Mesendoderm (in vitro differentiated cells): ENCODE measurements around the gene ST3GAL2.

Experiments
- DNase-seq: peaks from one replicate; pipeline ENCODE4 v3.0.0; 2013
- H2AK5ac ChIP-seq: 2 replicates; pipeline ENCODE4 v1.6.1; 2013; ENCODE audit warnings: low read length, inconsistent platforms
- H2BK120ac ChIP-seq: 2 replicates; pipeline ENCODE4 v1.6.1; 2013; ENCODE audit warnings: low read depth, mild to moderate bottlenecking, low read length, moderate library complexity, mixed read lengths
- H2BK15ac ChIP-seq: replicated peaks from 2 replicates; pipeline ENCODE4 v1.6.1; 2013; ENCODE audit warnings: low read depth, mild to moderate bottlenecking, moderate library complexity
- H2BK5ac ChIP-seq: 2 replicates; pipeline ENCODE4 v1.6.1; 2013; ENCODE audit warnings: low read length, inconsistent platforms
- H3K18ac ChIP-seq: 2 replicates; pipeline ENCODE4 v1.6.1; 2013; ENCODE audit warnings: mild to moderate bottlenecking, low read length, mixed read lengths
- H3K23ac ChIP-seq: one replicate; pipeline ENCODE4 v1.6.1; 2013; ENCODE audit warnings: low read length
- H3K27ac ChIP-seq: 2 replicates; pipeline ENCODE4 v1.5.1; 2013; ENCODE audit warnings: low read depth, mild to moderate bottlenecking, inconsistent platforms, low read length, moderate library complexity
- H3K27me3 ChIP-seq: 2 replicates; pipeline ENCODE4 v1.6.1; 2013; ENCODE audit warnings: low read length, control low read depth, mild to moderate bottlenecking, inconsistent platforms; ENCODE audit not compliant: insufficient read depth, poor library complexity
- H3K36me3 ChIP-seq: 2 replicates; pipeline ENCODE4 v1.6.1; 2013; ENCODE audit warnings: low read length, inconsistent platforms; ENCODE audit not compliant: control insufficient read depth, insufficient read depth
- H3K4ac ChIP-seq: one replicate; pipeline ENCODE4 v1.6.1; 2013; ENCODE audit warnings: low read depth, mild to moderate bottlenecking, low read length, moderate library complexity
- H3K4me1 ChIP-seq: 2 replicates; pipeline ENCODE4 v1.6.1; 2013; ENCODE audit warnings: low read depth, low read length, inconsistent platforms; ENCODE audit not compliant: control insufficient read depth
- H3K4me2 ChIP-seq: 2 replicates; pipeline ENCODE4 v1.6.1; 2013; ENCODE audit warnings: low read length
- H3K4me3 ChIP-seq: 2 replicates; pipeline ENCODE4 v1.5.1; 2013; ENCODE audit warnings: mild to moderate bottlenecking, low read length
- H3K56ac ChIP-seq: one replicate; pipeline ENCODE4 v1.6.1; 2013; ENCODE audit warnings: low read length
- H3K79me1 ChIP-seq: 2 replicates; pipeline ENCODE4 v1.6.1; 2013; ENCODE audit warnings: low read length, inconsistent platforms
- H3K79me2 ChIP-seq: 2 replicates; pipeline ENCODE4 v1.6.1; 2013; ENCODE audit warnings: mild to moderate bottlenecking, low read length; ENCODE audit not compliant: control insufficient read depth, insufficient read depth
- H3K9ac ChIP-seq: 2 replicates; pipeline ENCODE4 v1.6.1; 2013; ENCODE audit warnings: low read length, inconsistent platforms
- H4K5ac ChIP-seq: one replicate; pipeline ENCODE4 v1.6.1; 2013; ENCODE audit warnings: low read length
- H4K8ac ChIP-seq: one replicate; pipeline ENCODE4 v1.6.1; 2013; ENCODE audit warnings: low read depth, mild to moderate bottlenecking, control low read depth, low read length, moderate library complexity
- WGBS: extraction: QIAGEN DNeasy Blood & Tissue Kit; methylation state at CpG from one replicate; pipeline ENCODE4 v1.1.7; 2013; ENCODE audit warnings: low lambda C conversion rate, missing lambda C conversion rate; ENCODE audit not compliant: insufficient coverage; ENCODE audit errors: extremely low coverage; 5-methylcytosine and 5-hydroxymethylcytosine counted together

ST3GAL2 gene

DNA sequence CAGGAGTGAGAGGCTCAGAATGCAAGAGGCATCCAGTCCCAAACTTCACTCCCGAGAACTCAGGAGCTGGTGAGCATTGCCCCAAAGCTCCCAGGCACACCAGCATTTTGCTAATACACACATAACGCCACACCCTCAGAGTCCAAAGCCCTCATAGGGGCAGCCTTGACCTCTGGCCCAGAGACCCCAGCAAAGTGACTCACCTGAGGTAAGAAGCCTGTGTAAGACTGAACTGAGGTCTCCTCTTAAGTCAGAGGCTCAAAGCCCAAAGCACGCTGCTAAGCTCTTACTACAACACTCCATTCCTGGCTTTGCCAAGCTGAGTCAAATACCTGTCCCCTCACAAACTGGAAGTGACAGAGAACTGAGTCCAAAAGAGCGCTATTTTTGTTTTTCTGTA, 16.4 kb downstream of the ST3GAL2 start:
- WGBS, result no CpG with 5 or more reads among the region's 4 CpGs
- Histone ChIP-seq H2BK15ac (no peak overlapping the region), H3K56ac (no peak overlapping the region), H3K4me3 (no peak overlapping the region), H3K4ac (no peak overlapping the region), H3K79me2 (peaks cover 66% of the 10 kb centered on the region), H3K4me1 (peaks cover 37% of the 10 kb centered on the region), H2AK5ac (no peak overlapping the region), H3K27ac (no peak overlapping the region), H3K27me3 (no peaks in the 10 kb centered on the region), H4K5ac (no peak overlapping the region), H3K23ac (no peak overlapping the region), H3K4me2 (no peak overlapping the region), H4K8ac (no peak overlapping the region), H2BK5ac (no peak overlapping the region), H2BK120ac (no peak overlapping the region), H3K36me3 (no peaks in the 10 kb centered on the region), H3K79me1 (peaks cover 47% of the 10 kb centered on the region), H3K9ac (no peak overlapping the region), H3K18ac (no peak overlapping the region)
- DNase-seq, result no peak

GRCh38 chr16:70421473-70422311, 17.2 kb downstream of the ST3GAL2 start:
- peaks cover 69% of the 10 kb centered on the region for H3K79me2 ChIP-seq
- H2BK15ac ChIP-seq, result no peak overlapping the region
- H3K4me3 ChIP-seq, result no peak overlapping the region
- WGBS, result no CpG with 5 or more reads among the region's 11 CpGs
- DNase-seq, result no peak
- H2BK5ac ChIP-seq, result no peak overlapping the region
- no peak overlapping the region for H3K27ac ChIP-seq
- peak overlapping the region; percentile 30 for H3K23ac ChIP-seq
- H3K79me1 ChIP-seq, result peaks cover 49% of the 10 kb centered on the region
- no peak overlapping the region for H2AK5ac ChIP-seq
- H3K4me2 ChIP-seq, result no peak overlapping the region
- H3K4me1 ChIP-seq, result peaks cover 36% of the 10 kb centered on the region
- H3K56ac ChIP-seq, result no peak overlapping the region
- no peak overlapping the region for H4K8ac ChIP-seq
- no peaks in the 10 kb centered on the region for H3K36me3 ChIP-seq
- H3K18ac ChIP-seq, result no peak overlapping the region
- no peak overlapping the region for H3K4ac ChIP-seq
- H2BK120ac ChIP-seq, result no peak overlapping the region
- H4K5ac ChIP-seq, result no peak overlapping the region
- H3K9ac ChIP-seq, result peak overlapping the region; percentile 15
- no peaks in the 10 kb centered on the region for H3K27me3 ChIP-seq

DNA sequence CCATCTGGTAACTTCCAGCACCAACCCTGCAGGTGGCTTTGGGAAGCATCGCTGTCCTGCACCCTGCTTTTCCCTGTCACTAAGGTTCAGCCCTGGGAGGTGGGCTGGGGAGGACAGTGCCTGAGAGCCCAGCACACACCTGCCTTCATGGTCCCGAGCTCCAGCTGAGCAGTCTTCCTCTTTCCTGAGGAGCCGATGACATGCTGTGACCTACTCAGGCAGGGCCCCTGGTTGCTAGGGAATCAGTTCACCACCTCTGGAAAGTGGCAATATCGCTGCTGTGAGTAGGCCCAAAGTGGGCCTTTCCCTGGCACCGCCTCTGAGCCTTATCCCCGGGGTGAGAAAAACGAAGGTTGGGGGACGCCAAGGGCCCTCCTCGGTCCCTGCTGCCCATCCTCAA, 17.9 kb downstream of the ST3GAL2 start:
- DNase-seq, result no peak
- no peak overlapping the region for H3K9ac ChIP-seq
- H3K27ac ChIP-seq, result no peak overlapping the region
- no peak overlapping the region for H3K4ac ChIP-seq
- peaks cover 71% of the 10 kb centered on the region for H3K79me2 ChIP-seq
- H3K4me3 ChIP-seq, result no peak overlapping the region
- H3K4me2 ChIP-seq, result no peak overlapping the region
- H3K36me3 ChIP-seq, result no peaks in the 10 kb centered on the region
- H3K56ac ChIP-seq, result no peak overlapping the region
- peak overlapping the region; percentile 37 for H3K23ac ChIP-seq
- H2AK5ac ChIP-seq, result no peak overlapping the region
- H2BK120ac ChIP-seq, result no peak overlapping the region
- H2BK5ac ChIP-seq, result peak overlapping the region; percentile 10
- WGBS, result no CpG with 5 or more reads among the region's 9 CpGs
- H3K4me1 ChIP-seq, result peaks cover 36% of the 10 kb centered on the region
- no peak overlapping the region for H3K18ac ChIP-seq
- no peak overlapping the region for H4K5ac ChIP-seq
- no peaks in the 10 kb centered on the region for H3K27me3 ChIP-seq
- H4K8ac ChIP-seq, result no peak overlapping the region
- peaks cover 52% of the 10 kb centered on the region for H3K79me1 ChIP-seq
- no peak overlapping the region for H2BK15ac ChIP-seq

DNA sequence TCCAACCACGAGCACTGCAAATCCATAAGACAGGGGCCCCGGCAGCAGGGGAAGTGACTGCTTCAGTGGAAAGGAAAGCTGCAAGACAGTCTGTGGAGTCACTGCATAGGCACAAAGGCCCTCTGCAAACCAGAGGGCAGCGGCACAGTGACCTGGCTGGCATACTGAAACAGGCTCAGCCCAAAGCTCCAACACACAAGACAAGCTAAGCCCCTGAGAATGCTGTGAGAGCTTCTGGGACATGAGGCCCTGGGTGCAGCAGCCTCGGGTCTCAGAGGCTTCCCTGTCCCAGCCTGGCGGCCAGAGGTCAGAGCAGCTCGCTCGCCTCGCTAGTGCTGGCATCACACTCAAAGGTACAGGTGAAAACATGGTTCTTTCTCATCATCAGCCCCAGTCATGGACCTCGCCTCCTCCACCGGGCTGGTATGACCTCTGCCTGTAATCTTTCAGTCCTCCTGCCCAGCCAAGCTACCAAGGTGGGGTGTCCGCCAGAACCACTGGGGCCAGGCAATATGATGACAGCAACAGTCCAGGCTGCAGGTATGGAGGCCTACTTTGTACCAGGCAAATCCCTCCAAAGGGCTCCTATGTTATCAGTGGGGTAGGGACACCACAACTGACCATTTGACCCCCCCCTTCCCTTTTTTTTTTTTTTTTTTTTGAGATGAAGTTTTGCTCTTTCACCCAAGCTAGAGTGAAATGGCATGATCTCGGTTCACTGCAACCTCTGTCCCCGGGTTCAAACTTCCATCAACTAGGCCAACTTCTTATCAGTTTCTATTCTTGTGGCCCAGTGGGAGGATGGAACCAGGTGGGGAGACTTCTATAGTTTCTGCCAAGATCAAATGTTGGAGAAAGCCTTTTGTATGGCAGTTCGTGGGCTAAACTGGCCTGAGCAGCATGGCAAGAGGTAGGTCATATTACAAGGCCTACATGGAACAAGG, 19.2 kb downstream of the ST3GAL2 start:
- Histone ChIP-seq H3K27me3 (no peaks in the 10 kb centered on the region), H2AK5ac (peak overlapping the region; percentile 43), H3K79me1 (peaks cover 47% of the 10 kb centered on the region), H3K27ac (no peak overlapping the region), H3K9ac (peak overlapping the region; percentile 21), H3K79me2 (peaks cover 57% of the 10 kb centered on the region), H2BK120ac (no peak overlapping the region), H4K8ac (no peak overlapping the region), H3K18ac (no peak overlapping the region), H2BK15ac (no peak overlapping the region), H2BK5ac (no peak overlapping the region), H3K4me1 (peaks cover 36% of the 10 kb centered on the region), H3K36me3 (no peaks in the 10 kb centered on the region), H3K56ac (peak overlapping the region; percentile 30), H3K4me3 (no peak overlapping the region), H3K4ac (no peak overlapping the region), H3K23ac (no peak overlapping the region), H3K4me2 (no peak overlapping the region), H4K5ac (no peak overlapping the region)
- DNase-seq, result no peak
- WGBS, result no CpG with 5 or more reads among the region's 14 CpGs

GRCh38 chr16:70418993-70419318, 19.9 kb downstream of the ST3GAL2 start:
- no peak overlapping the region for H3K4me3 ChIP-seq

More at GRCh38 chr16:70418993-70419318, 19.9 kb downstream of the ST3GAL2 start:
- Histone ChIP-seq H3K23ac (no peak overlapping the region), H4K8ac (no peak overlapping the region), H3K4me2 (no peak overlapping the region), H2BK120ac (no peak overlapping the region), H3K27me3 (no peaks in the 10 kb centered on the region), H2BK5ac (no peak overlapping the region), H3K4ac (no peak overlapping the region), H3K79me1 (peaks cover 50% of the 10 kb centered on the region), H2BK15ac (no peak overlapping the region), H3K36me3 (no peaks in the 10 kb centered on the region), H2AK5ac (no peak overlapping the region), H3K79me2 (peaks cover 56% of the 10 kb centered on the region), H3K9ac (peak overlapping the region; percentile 22), H3K4me1 (peaks cover 36% of the 10 kb centered on the region), H3K27ac (no peak overlapping the region), H3K56ac (peak overlapping the region; percentile 30), H4K5ac (peak overlapping the region; percentile 19), H3K18ac (no peak overlapping the region)
- DNase-seq, result no peak
- WGBS, result no CpG with 5 or more reads among the region's 5 CpGs
